Spleen (tissue), 11 donors: ENCODE measurements around the gene ACO2. TPM values are rescaled to one million over a fixed set of nuclear protein-coding genes. Genes with fewer than 3 reads are reported as not detected.

Source experiments
- DNase-seq: peaks from one replicate; pipeline ENCODE4 v3.0.0-alpha.2; 2020
- H3K27ac ChIP-seq, 8 donors: fragments of 200-600 bp; sonication (generic) in 7 of 8; 1 replicate in 4 of 8; 2 replicates in 4 of 8; pipeline versions ENCODE4 v1.5.0 to v1.8.0; 2016 to 2021; ENCODE audit warnings: inconsistent platforms in 4 of 8, mild to moderate bottlenecking in 4 of 8, moderate library complexity in 1 of 8
- H3K27me3 ChIP-seq, 7 donors: fragments of 200-600 bp; sonication (generic) in 6 of 7; replicated peaks in 1 of 7; 1 replicate in 4 of 7; 2 replicates in 3 of 7; pipeline versions ENCODE4 v1.5.0 to v1.8.0; 2016 to 2021; ENCODE audit warnings: inconsistent platforms in 3 of 7, mild to moderate bottlenecking in 1 of 7
- H3K36me3 ChIP-seq, 6 donors: fragments of 200-600 bp; sonication (generic) in 5 of 6; 1 replicate in 4 of 6; 2 replicates in 2 of 6; pipeline versions ENCODE4 v1.5.0 to v1.8.0; 2016 to 2021; ENCODE audit warnings: inconsistent platforms in 2 of 6
- H3K4me1 ChIP-seq, 6 donors: fragments of 200-600 bp; sonication (generic) in 5 of 6; 1 replicate in 3 of 6; 2 replicates in 3 of 6; pipeline versions ENCODE4 v1.5.0 to v1.8.0; 2016 to 2021; ENCODE audit warnings: inconsistent platforms in 3 of 6
- H3K4me3 ChIP-seq, 8 donors: fragments of 200-600 bp; sonication (generic) in 7 of 8; 1 replicate in 4 of 8; 2 replicates in 4 of 8; pipeline versions ENCODE4 v1.5.0 to v1.8.0; 2016 to 2021; ENCODE audit warnings: inconsistent platforms in 4 of 8, mild to moderate bottlenecking in 4 of 8, moderate library complexity in 2 of 8
- H3K9me3 ChIP-seq, 8 donors: fragments of 200-600 bp; sonication (generic) in 7 of 8; 1 replicate in 4 of 8; 2 replicates in 4 of 8; pipeline versions ENCODE4 v1.5.0 to v1.8.0; 2016 to 2021; ENCODE audit warnings: inconsistent platforms in 4 of 8
- CTCF ChIP-seq, 11 experiments: fragments of 200-600 bp in 7 of 11; fragments of 450-650 bp in 4 of 11; sonication (generic) in 4 of 11; IDR thresholded peaks in 8 of 11; conservative IDR thresholded peaks in 3 of 11; 1 replicate in 7 of 11; 2 replicates in 4 of 11; pipeline versions ENCODE4 v1.4.0 to v1.8.0; 2016 to 2021; ENCODE audit warnings: antibody characterized with exemption in 11 of 11, inconsistent platforms in 4 of 11, mild to moderate bottlenecking in 1 of 11
- POLR2A ChIP-seq, 3 donors: fragments of 450-650 bp; IDR thresholded peaks; one replicate each; pipeline ENCODE4 v1.5.1; 2017; ENCODE audit warnings: antibody characterized with exemption in 3 of 3, mild to moderate bottlenecking in 1 of 3
- POLR2AphosphoS5 ChIP-seq, 3 donors: sonication (generic); formaldehyde crosslinking; IDR thresholded peaks; one replicate each; pipeline ENCODE4 v1.5.1; 2017; ENCODE audit warnings: antibody characterized with exemption in 3 of 3
- WGBS, 5 donors: extraction: QIAGEN DNeasy Blood & Tissue Kit in 3 of 5; methylation state at CpG; one replicate each; pipeline versions ENCODE4 v1.1.5 to v1.1.7; 2013 to 2018; 5-methylcytosine and 5-hydroxymethylcytosine counted together
- intact Hi-C: fragments of 100-400 bp; cut with DNase I; formaldehyde crosslinking; loops from one replicate; pipeline ENCODE4 v1.15.0; 2023; ENCODE audit warnings: low total_unique reads
- polyA plus RNA-seq, 3 donors: library from polyadenylated mRNA; stranded (reverse); fragments of 200-250 nt; gene quantifications; one replicate each; pipeline ENCODE4 v1.2.1, GENCODE V29; 2013
- total RNA-seq, 7 donors: library from RNA; depleted of rRNA in 3 of 7; stranded (reverse); fragments of >200 nt in 3 of 7; fragmentation: NEBNext Ultra II Directional in 4 of 7; extraction: Animal tissue kit (Norgen Biotek cat#: 25700) in 4 of 7; gene quantifications; one replicate each; pipeline versions ENCODE4 v1.1.0 to v1.2.1, GENCODE V29; 2016 to 2021
- donor health status: healthy with polysubstance abuse.
- donor health status: DM: no; HTN: no; CAD: no; lungs with moderate emphysema.
- donor health status: DM: no; HTN: no; CAD: no.
- donor health status: Bipolar disorder and iron deficiency.
- donor health status: healthy.
- donor health status: DM: no; HTN: no; CAD: no.
- donor health status: DM: yes; HTN: yes; CAD: no.

ACO2 gene
- total and polyA plus RNA-seq, 10 donors, result 21.4 to 82.0 (median 67.2) TPM

DNA sequence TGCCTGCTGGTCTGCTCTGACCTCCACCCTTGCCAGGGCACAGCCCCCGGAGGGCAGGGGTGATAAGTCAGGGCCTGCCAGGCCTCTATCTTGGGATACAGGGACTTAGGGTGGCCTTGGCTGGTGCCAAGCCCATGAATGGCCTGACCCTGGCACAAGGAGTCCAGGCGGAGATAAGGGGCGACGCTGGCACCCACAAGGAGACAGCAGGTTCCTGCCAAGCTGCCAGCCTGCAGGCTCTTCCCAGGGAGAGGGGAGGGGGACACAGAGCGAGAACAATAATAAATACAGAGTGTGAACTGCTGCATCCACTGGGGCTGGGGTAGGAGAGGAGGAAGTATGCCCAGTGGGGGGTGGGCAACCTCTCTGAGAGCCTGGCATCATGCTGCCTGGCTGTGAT, 92.9 kb downstream of the ACO2 start:
- Histone ChIP-seq H3K4me1 (peaks cover 0 to 5% (median 0%) of the 10 kb centered on the region in 6 donors), H3K9me3 (no peaks in the 10 kb centered on the region), H3K27me3 (peaks cover 0 to 68% (median 13%) of the 10 kb centered on the region in 7 donors), H3K4me3 (no peak overlapping the region), H3K27ac (no peak overlapping the region), H3K36me3 (no peaks in the 10 kb centered on the region)
- WGBS, 5 donors, result 68 to 82% (median 72%) methylated on average over 5 of the region's 5 CpGs
- DNase-seq, result no peak
- intact Hi-C loops, result no loop called here
- TF ChIP-seq POLR2A (IDR thresholded peaks at IDR 0.05) (no peak), POLR2AphosphoS5 (IDR thresholded peaks at IDR 0.05) (no peak), CTCF (IDR thresholded peaks at IDR 0.05 in 8 of 11, conservative IDR thresholded peaks at IDR 0.05 in 3 of 11) (no peak)

GRCh38 chr22:41562461-41562860, 93.5 kb downstream of the ACO2 start:
- Histone ChIP-seq H3K36me3 (no peaks in the 10 kb centered on the region), H3K4me1 (peaks cover 0 to 5% (median 0%) of the 10 kb centered on the region in 6 donors), H3K27me3 (peaks cover 0 to 61% (median 11%) of the 10 kb centered on the region in 7 donors), H3K27ac (no peak overlapping the region), H3K9me3 (no peaks in the 10 kb centered on the region), H3K4me3 (no peak overlapping the region)
- intact Hi-C loops, result no loop called here
- no peak for DNase-seq
- no peak for TF ChIP-seq POLR2AphosphoS5 (IDR thresholded peaks at IDR 0.05)
- no peak for TF ChIP-seq CTCF (IDR thresholded peaks at IDR 0.05 in 8 of 11, conservative IDR thresholded peaks at IDR 0.05 in 3 of 11)
- TF ChIP-seq POLR2A (IDR thresholded peaks at IDR 0.05), result no peak
- 69 to 83% (median 77%) methylated on average over 4 of the region's 4 CpGs for WGBS, 5 donors

GRCh38 chr22:41563051-41563711, 94.3 kb downstream of the ACO2 start:
- intact Hi-C loops, result no loop called here
- H3K27ac ChIP-seq, result no peak overlapping the region

More at GRCh38 chr22:41563051-41563711, 94.3 kb downstream of the ACO2 start:
- Histone ChIP-seq H3K36me3 (no peaks in the 10 kb centered on the region), H3K4me3 (no peak overlapping the region), H3K4me1 (peaks cover 0 to 5% (median 0%) of the 10 kb centered on the region in 6 donors), H3K9me3 (no peaks in the 10 kb centered on the region), H3K27me3 (peaks cover 0 to 54% (median 8%) of the 10 kb centered on the region in 7 donors)
- DNase-seq, result no peak
- TF ChIP-seq POLR2A (IDR thresholded peaks at IDR 0.05) (no peak), CTCF (IDR thresholded peaks at IDR 0.05 in 8 of 11, conservative IDR thresholded peaks at IDR 0.05 in 3 of 11) (no peak), POLR2AphosphoS5 (IDR thresholded peaks at IDR 0.05) (no peak)
- 57 to 68% (median 60%) methylated on average over 10 of the region's 10 CpGs for WGBS, 5 donors
